Lung (tissue), 12 donors: ENCODE data around the gene UXS1. TPM values are rescaled to one million over a fixed set of nuclear protein-coding genes. Genes with fewer than 3 reads are reported as not detected.

Experiments
- ATAC-seq: fragments of 200-7000 bp; cut with Tn5 transposase; one replicate; pipeline ENCODE4 v1.9.1; 2020; ENCODE audit warnings: moderate number of reproducible peaks; ENCODE audit not compliant: insufficient read depth, low FRiP score
- DNase-seq, 3 donors: peaks; one replicate each; pipeline ENCODE4 v3.0.0-alpha.2; 2013 to 2017
- H3K27ac ChIP-seq, 2 donors: one replicate each; pipeline ENCODE4 v1.5.1; 2013; ENCODE audit warnings: mild to moderate bottlenecking in 2 of 2, moderate library complexity in 2 of 2, control low read depth in 1 of 2, inconsistent platforms in 1 of 2, low read depth in 1 of 2, low read length in 1 of 2
- H3K27me3 ChIP-seq, 3 donors: one replicate each; pipeline ENCODE4 v1.5.1; 2013; ENCODE audit warnings: low read length in 2 of 3; ENCODE audit not compliant: control insufficient read depth in 3 of 3, insufficient read depth in 3 of 3
- H3K36me3 ChIP-seq, 4 donors: one replicate each; pipeline ENCODE4 v1.5.1; 2013; ENCODE audit warnings: low read length in 4 of 4, mild to moderate bottlenecking in 1 of 4, moderate library complexity in 1 of 4; ENCODE audit not compliant: control insufficient read depth in 4 of 4, insufficient read depth in 4 of 4
- H3K4me1 ChIP-seq, 5 donors: one replicate each; pipeline ENCODE4 v1.5.1; 2013; ENCODE audit warnings: low read length in 5 of 5, mild to moderate bottlenecking in 2 of 5, moderate library complexity in 1 of 5; ENCODE audit not compliant: control insufficient read depth in 5 of 5, insufficient read depth in 5 of 5
- H3K4me3 ChIP-seq: one replicate; pipeline ENCODE4 v1.5.1; 2013; ENCODE audit warnings: mild to moderate bottlenecking, control low read depth, moderate library complexity
- H3K9ac ChIP-seq, 2 donors: one replicate each; pipeline ENCODE4 v1.5.1; 2013; ENCODE audit warnings: low read length in 2 of 2, control low read depth in 1 of 2; ENCODE audit not compliant: insufficient read depth in 1 of 2
- H3K9me3 ChIP-seq, 4 donors: one replicate each; pipeline ENCODE4 v1.5.1; 2013; ENCODE audit warnings: low read length in 3 of 4, mild to moderate bottlenecking in 1 of 4, moderate library complexity in 1 of 4; ENCODE audit not compliant: control insufficient read depth in 4 of 4, insufficient read depth in 3 of 4
- WGBS, 2 donors: extraction: QIAGEN DNeasy Blood & Tissue Kit; methylation state at CpG; one replicate each; pipeline ENCODE4 v1.1.7; 2013; 5-methylcytosine and 5-hydroxymethylcytosine counted together
- polyA plus RNA-seq, 2 donors: library from polyadenylated mRNA; stranded (reverse); fragments of 200-250 nt; gene quantifications; one replicate each; pipeline ENCODE4 v1.2.1, GENCODE V29; 2013
- total RNA-seq, 2 donors: library from RNA; depleted of rRNA in 1 of 2; stranded (reverse); fragments of >200 nt in 1 of 2; gene quantifications; one replicate each; pipeline ENCODE4 v1.2.1, GENCODE V29; 2014 to 2021
- TF ChIP-seq, protein P1 (sequence below): IDR thresholded peaks from 2 replicates; pipeline ENCODE4 v1.5.1; 2012; ENCODE audit warnings: mild to moderate bottlenecking; ENCODE audit errors: control extremely low read depth, extremely low read depth
- donor health status: control.
- donor health status: control.
- donor health status: Bipolar disorder and iron deficiency.
- donor health status: healthy.
- donor health status: DM: yes; HTN: yes; CAD: no.

UXS1 gene
- total and polyA plus RNA-seq, 4 donors = 24.6 to 96.5 (median 43.1) TPM

DNA sequence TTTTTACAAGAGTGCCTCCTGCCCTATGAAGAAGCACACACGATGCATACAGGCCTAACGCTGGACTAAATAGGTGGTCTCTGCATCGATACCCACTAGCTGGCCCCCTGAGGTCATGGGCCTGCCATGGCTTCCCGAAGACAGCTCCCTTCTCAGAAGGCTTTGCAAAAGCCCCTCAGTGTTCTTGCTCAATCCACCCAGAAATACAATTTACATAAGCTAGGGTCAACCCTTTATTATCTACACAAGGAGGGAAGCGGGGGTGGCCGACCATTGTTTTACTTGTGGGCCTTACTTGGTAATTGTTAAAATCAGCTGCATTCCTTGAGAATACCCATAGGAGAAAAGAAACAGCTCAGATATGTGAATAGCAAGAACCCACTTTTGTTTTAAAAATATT is 28.5 kb downstream of the UXS1 start:
- H3K4me3 ChIP-seq = no peak overlapping the region
- 73 to 81% methylated on average over 5 to 6 of the region's 6 CpGs for WGBS, 2 donors
- ATAC-seq (no peak), DNase-seq (no peak)
- peaks cover 0 to 5% (median 0%) of the 10 kb centered on the region in 4 donors for H3K9me3 ChIP-seq
- H3K36me3 ChIP-seq = peaks cover 0 to 14% (median 5%) of the 10 kb centered on the region in 4 donors
- TF ChIP-seq, protein P1, sequence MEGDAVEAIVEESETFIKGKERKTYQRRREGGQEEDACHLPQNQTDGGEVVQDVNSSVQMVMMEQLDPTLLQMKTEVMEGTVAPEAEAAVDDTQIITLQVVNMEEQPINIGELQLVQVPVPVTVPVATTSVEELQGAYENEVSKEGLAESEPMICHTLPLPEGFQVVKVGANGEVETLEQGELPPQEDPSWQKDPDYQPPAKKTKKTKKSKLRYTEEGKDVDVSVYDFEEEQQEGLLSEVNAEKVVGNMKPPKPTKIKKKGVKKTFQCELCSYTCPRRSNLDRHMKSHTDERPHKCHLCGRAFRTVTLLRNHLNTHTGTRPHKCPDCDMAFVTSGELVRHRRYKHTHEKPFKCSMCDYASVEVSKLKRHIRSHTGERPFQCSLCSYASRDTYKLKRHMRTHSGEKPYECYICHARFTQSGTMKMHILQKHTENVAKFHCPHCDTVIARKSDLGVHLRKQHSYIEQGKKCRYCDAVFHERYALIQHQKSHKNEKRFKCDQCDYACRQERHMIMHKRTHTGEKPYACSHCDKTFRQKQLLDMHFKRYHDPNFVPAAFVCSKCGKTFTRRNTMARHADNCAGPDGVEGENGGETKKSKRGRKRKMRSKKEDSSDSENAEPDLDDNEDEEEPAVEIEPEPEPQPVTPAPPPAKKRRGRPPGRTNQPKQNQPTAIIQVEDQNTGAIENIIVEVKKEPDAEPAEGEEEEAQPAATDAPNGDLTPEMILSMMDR = no peak
- H3K27me3 ChIP-seq = no peaks in the 10 kb centered on the region
- H3K4me1 ChIP-seq = peaks cover 0 to 13% (median 6%) of the 10 kb centered on the region in 5 donors
- no peak overlapping the region for H3K9ac ChIP-seq
- H3K27ac ChIP-seq = no peak overlapping the region

DNA sequence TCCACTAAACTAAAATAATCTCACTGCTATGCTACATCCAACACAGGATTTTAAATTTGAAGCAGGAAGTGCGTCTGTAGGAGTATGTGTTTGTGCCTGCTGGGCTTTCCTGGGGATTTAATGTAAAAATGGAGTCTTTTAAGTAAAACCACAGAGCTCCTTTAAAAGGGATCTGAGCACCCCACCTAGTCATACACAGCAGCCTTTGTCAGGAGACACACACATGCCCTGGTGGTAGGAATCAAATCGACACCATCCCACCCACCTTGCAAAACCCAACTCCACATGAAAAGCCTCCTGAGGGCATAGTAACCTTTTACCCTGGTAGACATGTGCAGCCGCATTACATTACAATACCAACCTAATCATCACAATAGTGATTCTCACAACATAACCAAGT is 29.1 kb downstream of the UXS1 start:
- TF ChIP-seq, protein P1 = no peak
- Histone ChIP-seq H3K4me3 (no peak overlapping the region), H3K9ac (peak overlapping the region in 1 of 2 donors; percentile 8), H3K27ac (no peak overlapping the region), H3K36me3 (peaks cover 0 to 16% (median 7%) of the 10 kb centered on the region in 4 donors), H3K9me3 (peaks cover 0 to 5% (median 0%) of the 10 kb centered on the region in 4 donors), H3K4me1 (peaks cover 0 to 13% (median 6%) of the 10 kb centered on the region in 5 donors), H3K27me3 (no peaks in the 10 kb centered on the region)
- DNase-seq (no peak), ATAC-seq (no peak)
- WGBS, 2 donors = 86 to 91% methylated on average over 3 of the region's 3 CpGs

DNA sequence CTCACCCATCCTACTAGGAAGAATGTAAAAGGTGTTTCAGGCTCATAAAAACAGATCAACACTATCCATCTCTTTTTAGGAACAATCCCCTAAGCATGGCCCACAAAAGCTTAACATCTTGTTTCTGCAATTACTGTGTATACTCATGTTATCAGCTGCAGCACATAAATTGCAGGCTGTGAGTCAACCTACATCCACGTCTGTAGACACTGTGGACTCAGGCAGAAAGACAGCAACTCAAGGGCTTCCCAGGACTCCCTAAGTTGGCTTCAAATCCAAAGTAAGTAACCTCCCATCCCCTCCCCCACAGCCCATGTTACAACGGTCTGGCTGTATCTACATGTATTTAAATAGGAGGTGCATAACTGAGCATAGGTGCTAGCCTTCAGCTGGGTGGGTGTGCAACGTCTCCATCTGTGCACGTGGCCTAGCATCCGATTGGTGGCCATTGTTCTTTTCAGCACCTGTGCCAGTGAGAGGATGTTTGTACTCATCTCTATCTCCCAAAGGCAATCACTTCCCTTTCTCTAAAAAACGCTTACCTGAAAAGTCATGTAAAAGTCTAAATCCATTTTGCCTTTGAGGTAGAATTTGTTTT is 30.1 kb downstream of the UXS1 start:
- WGBS, 2 donors = 62 to 69% methylated on average over 6 of the region's 6 CpGs
- no peak for DNase-seq
- H3K9me3 ChIP-seq = peaks cover 0 to 5% (median 0%) of the 10 kb centered on the region in 4 donors

More for the DNA sequence above, 30.1 kb downstream of the UXS1 start:
- TF ChIP-seq, protein P1 = no peak
- H3K27me3 ChIP-seq = no peaks in the 10 kb centered on the region
- no peak overlapping the region for H3K4me3 ChIP-seq
- ATAC-seq = no peak
- H3K9ac ChIP-seq = no peak overlapping the region
- peaks cover 0 to 13% (median 0%) of the 10 kb centered on the region in 5 donors for H3K4me1 ChIP-seq
- H3K27ac ChIP-seq = no peak overlapping the region
- H3K36me3 ChIP-seq = peaks cover 0 to 22% (median 11%) of the 10 kb centered on the region in 4 donors
